ENCODE results near the gene ANKFN1.

The ANKFN1 gene

DNA sequence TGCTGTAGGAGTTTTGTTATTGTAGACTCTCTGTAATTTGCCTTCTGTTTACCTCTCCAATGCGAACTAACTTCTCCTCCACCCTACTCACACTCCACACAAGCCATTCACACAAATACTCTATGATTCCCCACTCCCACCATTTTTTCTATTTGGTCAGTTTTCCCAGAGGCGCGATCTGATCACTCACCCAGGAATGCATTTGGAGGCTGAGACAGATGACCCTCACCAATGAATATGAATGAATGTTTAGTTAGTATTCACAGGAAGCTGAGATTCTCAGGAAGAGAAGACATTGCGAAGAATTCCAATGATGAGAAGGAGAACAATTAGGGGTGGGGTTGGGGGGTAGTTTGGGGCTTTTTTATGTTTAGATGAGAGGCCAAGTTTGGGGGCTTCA, 10.5 kb upstream of the ANKFN1 start:
- no peak for DNase-seq (ENCODE audit: low read depth, low spot score)
- in situ Hi-C loops (cut with HindIII; ENCODE audit: low sequenced_read_pairs) = no loop called here
- H3K4me3 ChIP-seq (ENCODE audit: low read depth, low read length) = no peak overlapping the region
- TF ChIP-seq, protein P1, sequence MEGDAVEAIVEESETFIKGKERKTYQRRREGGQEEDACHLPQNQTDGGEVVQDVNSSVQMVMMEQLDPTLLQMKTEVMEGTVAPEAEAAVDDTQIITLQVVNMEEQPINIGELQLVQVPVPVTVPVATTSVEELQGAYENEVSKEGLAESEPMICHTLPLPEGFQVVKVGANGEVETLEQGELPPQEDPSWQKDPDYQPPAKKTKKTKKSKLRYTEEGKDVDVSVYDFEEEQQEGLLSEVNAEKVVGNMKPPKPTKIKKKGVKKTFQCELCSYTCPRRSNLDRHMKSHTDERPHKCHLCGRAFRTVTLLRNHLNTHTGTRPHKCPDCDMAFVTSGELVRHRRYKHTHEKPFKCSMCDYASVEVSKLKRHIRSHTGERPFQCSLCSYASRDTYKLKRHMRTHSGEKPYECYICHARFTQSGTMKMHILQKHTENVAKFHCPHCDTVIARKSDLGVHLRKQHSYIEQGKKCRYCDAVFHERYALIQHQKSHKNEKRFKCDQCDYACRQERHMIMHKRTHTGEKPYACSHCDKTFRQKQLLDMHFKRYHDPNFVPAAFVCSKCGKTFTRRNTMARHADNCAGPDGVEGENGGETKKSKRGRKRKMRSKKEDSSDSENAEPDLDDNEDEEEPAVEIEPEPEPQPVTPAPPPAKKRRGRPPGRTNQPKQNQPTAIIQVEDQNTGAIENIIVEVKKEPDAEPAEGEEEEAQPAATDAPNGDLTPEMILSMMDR (IDR thresholded peaks at IDR 0.05; ENCODE audit: low read depth, low read length) = no peak

DNA sequence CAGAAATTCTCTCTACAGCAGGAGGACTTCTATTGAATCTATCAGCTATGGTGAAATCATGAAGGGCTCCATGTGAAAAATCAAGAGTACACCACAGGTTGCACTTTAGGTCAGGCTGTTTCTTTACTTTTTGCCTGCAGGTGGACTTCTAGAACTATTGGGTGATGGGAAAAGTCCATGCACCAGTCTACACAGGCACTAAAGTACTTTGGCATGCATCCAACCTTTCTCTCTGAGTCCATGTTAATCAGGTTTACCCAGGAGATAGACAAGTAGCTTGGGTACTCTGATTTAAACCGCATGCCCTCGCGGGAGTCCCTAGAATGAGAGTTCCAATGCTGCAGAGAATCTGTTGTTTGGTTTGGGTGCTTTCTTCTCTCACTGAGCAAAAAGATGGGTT, 9.1 kb upstream of the ANKFN1 start:
- TF ChIP-seq, protein P1 (IDR thresholded peaks at IDR 0.05; ENCODE audit: low read depth, low read length) = no peak
- no peak overlapping the region for H3K4me3 ChIP-seq (ENCODE audit: low read depth, low read length)
- in situ Hi-C loops (cut with HindIII; ENCODE audit: low sequenced_read_pairs) = no loop called here
- no peak for DNase-seq (ENCODE audit: low read depth, low spot score)

GRCh38 chr17:56146534-56146933, 6.7 kb upstream of the ANKFN1 start:
- no peak for DNase-seq (ENCODE audit: low read depth, low spot score)
- no peak overlapping the region for H3K4me3 ChIP-seq (ENCODE audit: low read depth, low read length)
- in situ Hi-C loops (cut with HindIII; ENCODE audit: low sequenced_read_pairs) = no loop called here
- TF ChIP-seq, protein P1 (IDR thresholded peaks at IDR 0.05; ENCODE audit: low read depth, low read length) = no peak

- no peak for DNase-seq (ENCODE audit: low read depth, low spot score)
- TF ChIP-seq, protein P1 (IDR thresholded peaks at IDR 0.05; ENCODE audit: low read depth, low read length) = no peak
- in situ Hi-C loops (cut with HindIII; ENCODE audit: low sequenced_read_pairs) = no loop called here
- H3K4me3 ChIP-seq (ENCODE audit: low read depth, low read length) = no peak overlapping the region
Observed at GRCh38 chr17:56148333-56148732, 4.9 kb upstream of the ANKFN1 start.

- no peak for DNase-seq (ENCODE audit: low read depth, low spot score)
- in situ Hi-C loops (cut with HindIII; ENCODE audit: low sequenced_read_pairs) = no loop called here
- TF ChIP-seq, protein P1 (IDR thresholded peaks at IDR 0.05; ENCODE audit: low read depth, low read length) = no peak
- H3K4me3 ChIP-seq (ENCODE audit: low read depth, low read length) = no peak overlapping the region
Observed at GRCh38 chr17:56149266-56150036, 3.8 kb upstream of the ANKFN1 start.

GRCh38 chr17:56150649-56151048, 2.6 kb upstream of the ANKFN1 start:
- no peak overlapping the region for H3K4me3 ChIP-seq (ENCODE audit: low read depth, low read length)
- in situ Hi-C loops (cut with HindIII; ENCODE audit: low sequenced_read_pairs) = no loop called here
- no peak for DNase-seq (ENCODE audit: low read depth, low spot score)
- TF ChIP-seq, protein P1 (IDR thresholded peaks at IDR 0.05; ENCODE audit: low read depth, low read length) = no peak

All from astrocyte of the spinal cord (primary cell).